ENCODE measurements around the gene RADIL.

RADIL gene

GRCh38 chr7:4800926-4801838 is 82.3 kb downstream of the RADIL start:
- DNase-seq (ENCODE audit: low read depth): no peak
- no peak overlapping the region for H3K4me3 ChIP-seq (ENCODE audit: low read length)
- no peak for TF ChIP-seq CTCF (IDR thresholded peaks at IDR 0.05; ENCODE audit: insufficient read depth, low read depth, low read length, missing control alignments)

GRCh38 chr7:4800487-4800886 is 83.0 kb downstream of the RADIL start:
- H3K4me3 ChIP-seq (ENCODE audit: low read length): no peak overlapping the region
- DNase-seq (ENCODE audit: low read depth): no peak
- no peak for TF ChIP-seq CTCF (IDR thresholded peaks at IDR 0.05; ENCODE audit: insufficient read depth, low read depth, low read length, missing control alignments)

- no peak for TF ChIP-seq CTCF (IDR thresholded peaks at IDR 0.05; ENCODE audit: insufficient read depth, low read depth, low read length, missing control alignments)
- peak; percentile 16 for DNase-seq (ENCODE audit: low read depth)
- no peak overlapping the region for H3K4me3 ChIP-seq (ENCODE audit: low read length)
Measured at GRCh38 chr7:4799508-4800268, 83.8 kb downstream of the RADIL start.

GRCh38 chr7:4798706-4799235 is 84.7 kb downstream of the RADIL start:
- TF ChIP-seq CTCF (IDR thresholded peaks at IDR 0.05; ENCODE audit: insufficient read depth, low read depth, low read length, missing control alignments): no peak
- no peak for DNase-seq (ENCODE audit: low read depth)
- H3K4me3 ChIP-seq (ENCODE audit: low read length): no peak overlapping the region

- no peak overlapping the region for H3K4me3 ChIP-seq (ENCODE audit: low read length)
- TF ChIP-seq CTCF (IDR thresholded peaks at IDR 0.05; ENCODE audit: insufficient read depth, low read depth, low read length, missing control alignments): peak; percentile 75
- DNase-seq (ENCODE audit: low read depth): peak; percentile 32
Measured at GRCh38 chr7:4797858-4798705, 85.4 kb downstream of the RADIL start.

- no peak for TF ChIP-seq CTCF (IDR thresholded peaks at IDR 0.05; ENCODE audit: insufficient read depth, low read depth, low read length, missing control alignments)
Measured at GRCh38 chr7:4796453-4796852, 87.1 kb downstream of the RADIL start.

More at GRCh38 chr7:4796453-4796852, 87.1 kb downstream of the RADIL start:
- no peak for DNase-seq (ENCODE audit: low read depth)
- no peak overlapping the region for H3K4me3 ChIP-seq (ENCODE audit: low read length)

Data from epithelial cell of esophagus (primary cell).